ENCODE measurements around the gene VASH1. TPM values are rescaled to one million over a fixed set of nuclear protein-coding genes. Genes with fewer than 3 reads are reported as not detected.

The VASH1 gene
- total RNA-seq, 1 donor from 2014 or later, result 19.5 TPM

- no peak for TF ChIP-seq CTCF (IDR thresholded peaks at IDR 0.05)
- H3K27me3 Mint-ChIP-seq (ENCODE audit: unreplicated experiment), result peaks cover 7% of the 10 kb centered on the region
These were observed 1.7 kb upstream of the VASH1 start for GRCh38 chr14:76759589-76759988.

GRCh38 chr14:76760331-76761135, 735 bp upstream of the VASH1 start:
- peaks cover 7% of the 10 kb centered on the region for H3K27me3 Mint-ChIP-seq (ENCODE audit: unreplicated experiment)
- no peak for TF ChIP-seq CTCF (IDR thresholded peaks at IDR 0.05)
- peaks cover 23% of the 10 kb centered on the region for H3K4me1 Mint-ChIP-seq (ENCODE audit: unreplicated experiment)
- DNase-seq (ENCODE audit: extremely low spot score, unreplicated experiment), result no peak
- peaks cover 3% of the 10 kb centered on the region for H3K36me3 Mint-ChIP-seq (ENCODE audit: unreplicated experiment)
- no peaks in the 10 kb centered on the region for H3K9me3 Mint-ChIP-seq (ENCODE audit: unreplicated experiment)
- H3K4me3 Mint-ChIP-seq (ENCODE audit: unreplicated experiment), result peak overlapping the region; percentile 82
- H3K27ac Mint-ChIP-seq (ENCODE audit: unreplicated experiment), result no peak overlapping the region

More at GRCh38 chr14:76759589-76759988, 1.7 kb upstream of the VASH1 start:
- no peaks in the 10 kb centered on the region for H3K36me3 Mint-ChIP-seq (ENCODE audit: unreplicated experiment)
- H3K9me3 Mint-ChIP-seq (ENCODE audit: unreplicated experiment), result no peaks in the 10 kb centered on the region
- no peak overlapping the region for H3K4me3 Mint-ChIP-seq (ENCODE audit: unreplicated experiment)
- peaks cover 23% of the 10 kb centered on the region for H3K4me1 Mint-ChIP-seq (ENCODE audit: unreplicated experiment)
- no peak overlapping the region for H3K27ac Mint-ChIP-seq (ENCODE audit: unreplicated experiment)
- DNase-seq (ENCODE audit: extremely low spot score, unreplicated experiment), result peak; percentile 66

- DNase-seq (ENCODE audit: extremely low spot score, unreplicated experiment), result peak; percentile 81
- peaks cover 3% of the 10 kb centered on the region for H3K36me3 Mint-ChIP-seq (ENCODE audit: unreplicated experiment)
- peak overlapping the region; percentile 80 for H3K4me3 Mint-ChIP-seq (ENCODE audit: unreplicated experiment)
- H3K9me3 Mint-ChIP-seq (ENCODE audit: unreplicated experiment), result no peaks in the 10 kb centered on the region
- H3K27me3 Mint-ChIP-seq (ENCODE audit: unreplicated experiment), result peaks cover 3% of the 10 kb centered on the region
- H3K27ac Mint-ChIP-seq (ENCODE audit: unreplicated experiment), result no peak overlapping the region
- peaks cover 23% of the 10 kb centered on the region for H3K4me1 Mint-ChIP-seq (ENCODE audit: unreplicated experiment)
- no peak for TF ChIP-seq CTCF (IDR thresholded peaks at IDR 0.05)
These were observed 717 bp downstream of the VASH1 start for GRCh38 chr14:76761960-76762410.

GRCh38 chr14:76762411-76763095, 1.3 kb downstream of the VASH1 start:
- Mint-ChIP-seq H3K9me3 (ENCODE audit: unreplicated experiment) (no peaks in the 10 kb centered on the region), H3K27ac (ENCODE audit: unreplicated experiment) (no peak overlapping the region), H3K4me3 (ENCODE audit: unreplicated experiment) (peak overlapping the region; percentile 80), H3K27me3 (ENCODE audit: unreplicated experiment) (peaks cover 3% of the 10 kb centered on the region), H3K36me3 (ENCODE audit: unreplicated experiment) (peaks cover 3% of the 10 kb centered on the region), H3K4me1 (ENCODE audit: unreplicated experiment) (peaks cover 23% of the 10 kb centered on the region)
- peak; percentile 75 for DNase-seq (ENCODE audit: extremely low spot score, unreplicated experiment)
- no peak for TF ChIP-seq CTCF (IDR thresholded peaks at IDR 0.05)
